HepG2 (cell line): Measurements from ENCODE around the gene JUND. TPM values are rescaled to one million over a fixed set of nuclear protein-coding genes. Genes with fewer than 3 reads are reported as not detected.

Experiments used
- CCAR2 ChIP-seq: fragments of 200-400 bp; formaldehyde crosslinking; optimal IDR thresholded peaks from 2 replicates; pipeline ENCODE3; 2018; ENCODE audit warnings: low read depth, mild to moderate bottlenecking, low read length, moderate library complexity
- FOXA3 ChIP-seq: IDR thresholded peaks from 2 replicates; pipeline ENCODE4 v1.6.1; 2016; ENCODE audit warnings: missing genetic modification reagents, missing compliant biosample characterization
- FOXJ3 ChIP-seq: sonication (generic); formaldehyde crosslinking; IDR thresholded peaks from 2 replicates; pipeline ENCODE4 v1.4.0; 2020; ENCODE audit warnings: missing genetic modification reagents, mild to moderate bottlenecking, borderline replicate concordance
- GLI4 ChIP-seq: sonication (generic); formaldehyde crosslinking; IDR thresholded peaks from 2 replicates; pipeline ENCODE4 v1.5.1; 2020; ENCODE audit warnings: missing genetic modification reagents, mild to moderate bottlenecking, moderate library complexity, borderline replicate concordance
- HDAC2 ChIP-seq: sonication (generic); formaldehyde crosslinking; IDR thresholded peaks from 2 replicates; pipeline ENCODE4 v1.4.0; 2020; ENCODE audit warnings: missing genetic modification reagents
- JDP2 ChIP-seq: sonication (generic); formaldehyde crosslinking; IDR thresholded peaks from 2 replicates; pipeline ENCODE4 v1.8.1; 2022; ENCODE audit warnings: missing genetic modification reagents, borderline replicate concordance
- MED8 ChIP-seq: sonication (generic); formaldehyde crosslinking; IDR thresholded peaks from 2 replicates; pipeline ENCODE4 v1.8.1; 2023; ENCODE audit warnings: mild to moderate bottlenecking, missing genetic modification reagents; ENCODE audit not compliant: insufficient replicate concordance
- MTA3 ChIP-seq: sonication (generic); formaldehyde crosslinking; IDR thresholded peaks from 2 replicates; pipeline ENCODE4 v1.4.0; 2020; ENCODE audit warnings: missing genetic modification reagents
- MYNN ChIP-seq: sonication (generic); formaldehyde crosslinking; IDR thresholded peaks from 2 replicates; pipeline ENCODE4 v1.4.0; 2020; ENCODE audit warnings: mild to moderate bottlenecking, low read depth, missing genetic modification reagents
- NCOA1 ChIP-seq: sonication (generic); formaldehyde crosslinking; IDR thresholded peaks from 2 replicates; pipeline ENCODE4 v1.9.0; 2021; ENCODE audit warnings: missing genetic modification reagents
- PHB2 ChIP-seq: fragments of 450-650 bp; IDR thresholded peaks from 2 replicates; pipeline ENCODE4 v1.6.1; 2018; ENCODE audit not compliant: partially characterized antibody
- SPEN ChIP-seq: sonication (generic); formaldehyde crosslinking; IDR thresholded peaks from 2 replicates; pipeline ENCODE4 v1.5.1; 2020; ENCODE audit warnings: low read depth, mild to moderate bottlenecking, missing genetic modification reagents
- ZBTB21 ChIP-seq: sonication (generic); formaldehyde crosslinking; IDR thresholded peaks from 2 replicates; pipeline ENCODE4 v1.4.0; 2020; ENCODE audit warnings: missing genetic modification reagents
- ZBTB3 ChIP-seq: sonication (generic); formaldehyde crosslinking; IDR thresholded peaks from 2 replicates; pipeline ENCODE4 v1.4.0; 2020; ENCODE audit warnings: low read depth, mild to moderate bottlenecking, moderate library complexity, missing genetic modification reagents, borderline replicate concordance
- ZBTB7A ChIP-seq: sonication (generic); formaldehyde crosslinking; IDR thresholded peaks from 2 replicates; pipeline ENCODE4 v1.8.0; 2022; ENCODE audit warnings: mild to moderate bottlenecking, missing genetic modification reagents
- ZC3H13 ChIP-seq: sonication (generic); formaldehyde crosslinking; IDR thresholded peaks from 2 replicates; pipeline ENCODE4 v1.8.1; 2023; ENCODE audit warnings: mild to moderate bottlenecking, missing genetic modification reagents, moderate library complexity
- ZNF350 ChIP-seq: sonication (generic); formaldehyde crosslinking; IDR thresholded peaks from 2 replicates; pipeline ENCODE4 v1.4.0; 2020; ENCODE audit warnings: mild to moderate bottlenecking, low read depth, missing genetic modification reagents, borderline replicate concordance
- ZNF430 ChIP-seq: sonication (generic); formaldehyde crosslinking; IDR thresholded peaks from 2 replicates; pipeline ENCODE4 v1.9.0; 2021; ENCODE audit warnings: mild to moderate bottlenecking, missing genetic modification reagents
- ZNF547 ChIP-seq: sonication (generic); formaldehyde crosslinking; IDR thresholded peaks from 2 replicates; pipeline ENCODE4 v1.5.1; 2020; ENCODE audit warnings: mild to moderate bottlenecking, missing genetic modification reagents
- polyA plus RNA-seq, 8 experiments: library from polyadenylated mRNA; depleted of rRNA in 3 of 8; stranded (reverse) in 7 of 8; unstranded in 1 of 8; fragments of >200 nt; fragmentation: Illumina TruSeq in 4 of 8; extraction: Trizol in 4 of 8; gene quantifications; 2 replicates each; pipeline versions ENCODE4 v1.2.1 to v1.2.3, GENCODE V29; 2011 to 2016; ENCODE audit warnings: low read depth in 4 of 8, missing spikeins in 1 of 8, mixed read lengths in 1 of 8; ENCODE audit not compliant: insufficient read depth in 1 of 8
- total RNA-seq, 5 experiments: library from RNA; depleted of rRNA; stranded (reverse); fragments of >200 nt; fragmentation: Illumina TruSeq; extraction: Trizol; gene quantifications; 2 replicates each; pipeline ENCODE4 v1.2.3, GENCODE V29; 2016; ENCODE audit warnings: low read depth in 1 of 5
- TF ChIP-seq, protein P1 (sequence below): sonication (generic); formaldehyde crosslinking; IDR thresholded peaks from 2 replicates; pipeline ENCODE4 v1.8.0; 2022; ENCODE audit warnings: mild to moderate bottlenecking, missing genetic modification reagents, borderline replicate concordance
- TF ChIP-seq, protein P2 (sequence below): sonication (generic); formaldehyde crosslinking; IDR thresholded peaks from 2 replicates; pipeline ENCODE4 v1.5.1; 2020; ENCODE audit warnings: mild to moderate bottlenecking, moderate library complexity, missing genetic modification reagents
- TF ChIP-seq, protein P3 (sequence below): sonication (generic); formaldehyde crosslinking; IDR thresholded peaks from 2 replicates; pipeline ENCODE4 v1.5.0; 2020; ENCODE audit warnings: mild to moderate bottlenecking, missing genetic modification reagents
- TF ChIP-seq, protein P4 (sequence below): sonication (generic); formaldehyde crosslinking; IDR thresholded peaks from 2 replicates; pipeline ENCODE4 v1.4.0; 2020; ENCODE audit warnings: low read depth, mild to moderate bottlenecking, missing genetic modification reagents

Gene JUND
- total and polyA plus RNA-seq, 2 of the 13 experiments (the other 11 are each of a cell fraction or from before 2014, with no cell fraction given), result 41.2 to 59.8 TPM

DNA sequence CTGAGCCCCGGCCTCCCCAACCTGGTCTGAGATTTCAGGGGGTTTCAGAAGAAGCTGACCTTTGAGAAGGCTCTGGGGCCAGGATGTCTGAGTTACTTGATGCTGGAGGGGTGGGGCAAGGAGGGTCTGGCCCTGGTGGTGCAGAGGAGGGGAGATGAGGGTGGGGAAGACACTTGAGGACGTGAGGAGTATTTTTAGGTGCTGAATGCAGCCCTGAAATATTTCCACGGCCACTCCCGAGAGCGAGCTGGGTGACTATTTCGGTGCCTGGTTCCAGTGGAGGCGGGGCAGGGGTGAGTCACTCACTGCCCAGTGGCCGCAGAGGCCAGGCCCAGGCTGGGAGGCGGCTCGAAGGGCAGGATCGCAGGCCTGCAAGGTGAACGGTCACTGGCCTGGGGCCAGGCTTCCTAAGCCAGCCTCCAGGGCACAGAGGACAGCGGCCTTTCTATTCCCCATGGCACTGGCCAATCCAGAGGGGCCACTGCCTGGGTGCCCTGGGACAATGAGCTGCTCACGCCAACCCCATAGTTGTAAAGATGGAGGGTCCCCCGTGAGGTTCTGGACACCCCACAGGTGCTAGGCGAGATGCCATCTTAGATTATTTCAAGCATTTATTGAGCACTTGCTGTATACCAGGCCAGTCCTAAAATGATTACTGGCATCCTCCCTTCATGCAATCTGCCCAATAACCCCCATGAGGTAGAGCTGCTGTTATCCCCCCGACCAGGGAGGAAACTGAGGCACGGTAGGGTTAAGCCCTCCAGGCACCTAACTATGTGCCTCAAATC lies 19.7 kb upstream of the JUND start (continued):
- TF ChIP-seq, protein P1, sequence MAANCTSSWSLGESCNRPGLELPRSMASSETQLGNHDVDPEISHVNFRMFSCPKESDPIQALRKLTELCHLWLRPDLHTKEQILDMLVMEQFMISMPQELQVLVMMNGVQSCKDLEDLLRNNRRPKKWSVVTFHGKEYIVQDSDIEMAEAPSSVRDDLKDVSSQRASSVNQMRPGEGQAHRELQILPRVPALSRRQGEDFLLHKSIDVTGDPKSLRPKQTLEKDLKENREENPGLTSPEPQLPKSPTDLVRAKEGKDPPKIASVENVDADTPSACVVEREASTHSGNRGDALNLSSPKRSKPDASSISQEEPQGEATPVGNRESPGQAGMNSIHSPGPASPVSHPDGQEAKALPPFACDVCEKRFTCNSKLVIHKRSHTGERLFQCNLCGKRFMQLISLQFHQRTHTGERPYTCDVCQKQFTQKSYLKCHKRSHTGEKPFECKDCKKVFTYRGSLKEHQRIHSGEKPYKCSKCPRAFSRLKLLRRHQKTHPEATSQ, result no peak
- TF ChIP-seq FOXJ3 (CRISPR knock-in tag) (no peak), ZNF430 (CRISPR knock-in tag) (0 out of 2 replicates have a peak, but pooled peaks have one; percentile 38), ZC3H13 (CRISPR knock-in tag) (no peak), HDAC2 (CRISPR knock-in tag) (peak; percentile 35; the same call in 1 of the 2 replicates), ZBTB3 (no peak), ZNF350 (peak; percentile 58; the same call in 1 of the 2 replicates), ZBTB21 (no peak), MED8 (CRISPR knock-in tag) (no peak), SPEN (peak; percentile 72), PHB2 (no peak), MTA3 (CRISPR knock-in tag) (no peak), ZBTB7A (CRISPR knock-in tag) (no peak), ZNF547 (CRISPR knock-in tag) (no peak), FOXA3 (CRISPR knock-in tag) (no peak), CCAR2 (no peak), NCOA1 (CRISPR knock-in tag) (no peak), JDP2 (CRISPR knock-in tag) (no peak), MYNN (no peak), GLI4 (CRISPR knock-in tag) (no peak)
- TF ChIP-seq, protein P2, sequence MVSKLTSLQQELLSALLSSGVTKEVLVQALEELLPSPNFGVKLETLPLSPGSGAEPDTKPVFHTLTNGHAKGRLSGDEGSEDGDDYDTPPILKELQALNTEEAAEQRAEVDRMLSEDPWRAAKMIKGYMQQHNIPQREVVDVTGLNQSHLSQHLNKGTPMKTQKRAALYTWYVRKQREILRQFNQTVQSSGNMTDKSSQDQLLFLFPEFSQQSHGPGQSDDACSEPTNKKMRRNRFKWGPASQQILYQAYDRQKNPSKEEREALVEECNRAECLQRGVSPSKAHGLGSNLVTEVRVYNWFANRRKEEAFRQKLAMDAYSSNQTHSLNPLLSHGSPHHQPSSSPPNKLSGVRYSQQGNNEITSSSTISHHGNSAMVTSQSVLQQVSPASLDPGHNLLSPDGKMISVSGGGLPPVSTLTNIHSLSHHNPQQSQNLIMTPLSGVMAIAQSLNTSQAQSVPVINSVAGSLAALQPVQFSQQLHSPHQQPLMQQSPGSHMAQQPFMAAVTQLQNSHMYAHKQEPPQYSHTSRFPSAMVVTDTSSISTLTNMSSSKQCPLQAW (CRISPR knock-in tag), result 0 out of 2 replicates have a peak, but pooled peaks have one; percentile 42
- TF ChIP-seq, protein P3, sequence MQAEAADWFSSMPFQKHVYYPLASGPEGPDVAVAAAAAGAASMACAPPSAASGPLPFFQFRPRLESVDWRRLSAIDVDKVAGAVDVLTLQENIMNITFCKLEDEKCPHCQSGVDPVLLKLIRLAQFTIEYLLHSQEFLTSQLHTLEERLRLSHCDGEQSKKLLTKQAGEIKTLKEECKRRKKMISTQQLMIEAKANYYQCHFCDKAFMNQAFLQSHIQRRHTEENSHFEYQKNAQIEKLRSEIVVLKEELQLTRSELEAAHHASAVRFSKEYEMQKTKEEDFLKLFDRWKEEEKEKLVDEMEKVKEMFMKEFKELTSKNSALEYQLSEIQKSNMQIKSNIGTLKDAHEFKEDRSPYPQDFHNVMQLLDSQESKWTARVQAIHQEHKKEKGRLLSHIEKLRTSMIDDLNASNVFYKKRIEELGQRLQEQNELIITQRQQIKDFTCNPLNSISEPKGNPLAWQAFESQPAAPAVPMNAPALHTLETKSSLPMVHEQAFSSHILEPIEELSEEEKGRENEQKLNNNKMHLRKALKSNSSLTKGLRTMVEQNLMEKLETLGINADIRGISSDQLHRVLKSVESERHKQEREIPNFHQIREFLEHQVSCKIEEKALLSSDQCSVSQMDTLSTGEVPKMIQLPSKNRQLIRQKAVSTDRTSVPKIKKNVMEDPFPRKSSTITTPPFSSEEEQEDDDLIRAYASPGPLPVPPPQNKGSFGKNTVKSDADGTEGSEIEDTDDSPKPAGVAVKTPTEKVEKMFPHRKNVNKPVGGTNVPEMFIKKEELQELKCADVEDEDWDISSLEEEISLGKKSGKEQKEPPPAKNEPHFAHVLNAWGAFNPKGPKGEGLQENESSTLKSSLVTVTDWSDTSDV (CRISPR knock-in tag), result no peak
- TF ChIP-seq, protein P4, sequence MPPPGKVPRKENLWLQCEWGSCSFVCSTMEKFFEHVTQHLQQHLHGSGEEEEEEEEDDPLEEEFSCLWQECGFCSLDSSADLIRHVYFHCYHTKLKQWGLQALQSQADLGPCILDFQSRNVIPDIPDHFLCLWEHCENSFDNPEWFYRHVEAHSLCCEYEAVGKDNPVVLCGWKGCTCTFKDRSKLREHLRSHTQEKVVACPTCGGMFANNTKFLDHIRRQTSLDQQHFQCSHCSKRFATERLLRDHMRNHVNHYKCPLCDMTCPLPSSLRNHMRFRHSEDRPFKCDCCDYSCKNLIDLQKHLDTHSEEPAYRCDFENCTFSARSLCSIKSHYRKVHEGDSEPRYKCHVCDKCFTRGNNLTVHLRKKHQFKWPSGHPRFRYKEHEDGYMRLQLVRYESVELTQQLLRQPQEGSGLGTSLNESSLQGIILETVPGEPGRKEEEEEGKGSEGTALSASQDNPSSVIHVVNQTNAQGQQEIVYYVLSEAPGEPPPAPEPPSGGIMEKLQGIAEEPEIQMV, result no peak
